Muscle of leg (tissue), 11 donors: Measurements from ENCODE around the gene ACTN3. TPM values are rescaled to one million over a fixed set of nuclear protein-coding genes. Genes with fewer than 3 reads are reported as not detected.
"Not testable (repeated sequence)": the region's sequence is repeated elsewhere in the genome, so short reads cannot be mapped to it uniquely, and the experiment has no call there.

Experiments
- DNase-seq: peaks from one replicate; pipeline ENCODE4 v3.0.0; 2013
- H3K27ac ChIP-seq: one replicate; pipeline ENCODE4 v1.5.1; 2013; ENCODE audit warnings: mild to moderate bottlenecking, low read length, control low read depth
- H3K27me3 ChIP-seq: one replicate; pipeline ENCODE4 v1.6.1; 2013; ENCODE audit warnings: low read length; ENCODE audit not compliant: control insufficient read depth, insufficient read depth
- H3K36me3 ChIP-seq: one replicate; pipeline ENCODE4 v1.6.1; 2013; ENCODE audit warnings: low read length; ENCODE audit not compliant: control insufficient read depth, insufficient read depth
- H3K4me1 ChIP-seq: one replicate; pipeline ENCODE4 v1.6.1; 2013; ENCODE audit warnings: low read length; ENCODE audit not compliant: control insufficient read depth, insufficient read depth
- H3K4me3 ChIP-seq: one replicate; pipeline ENCODE4 v1.5.1; 2013; ENCODE audit warnings: low read length, control low read depth
- H3K9me3 ChIP-seq: replicated peaks from 2 replicates; pipeline ENCODE4 v1.6.1; 2013; ENCODE audit warnings: low read depth, low read length; ENCODE audit not compliant: control insufficient read depth
- WGBS: methylation state at CpG from one replicate; pipeline ENCODE4 v1.1.5; 2013; ENCODE audit warnings: missing lambda C conversion rate; ENCODE audit not compliant: insufficient coverage; 5-methylcytosine and 5-hydroxymethylcytosine counted together
- polyA plus RNA-seq, 8 donors: library from polyadenylated mRNA; unstranded; fragments of 120-200 nt; gene quantifications; one replicate each; pipeline versions ENCODE4 v1.2.1 to v1.2.3, GENCODE V29; 2013; ENCODE audit warnings: inconsistent platforms in 1 of 8, low replicate concordance in 1 of 8; ENCODE audit not compliant: insufficient read length in 8 of 8, insufficient read depth in 1 of 8
- total RNA-seq: library from RNA; stranded (reverse); fragments of 120-200 nt; gene quantifications from one replicate; pipeline ENCODE4 v1.2.4, GENCODE V29; 2013

ACTN3 gene
- total and polyA plus RNA-seq, 9 donors = 8.3 to 162 (median 41.7) TPM

- WGBS = 17% methylated on average over 26 of the region's 26 CpGs
- peak; percentile 74 for DNase-seq
Observed at GRCh38 chr11:66543263-66544107, 3.2 kb upstream of the ACTN3 start.

GRCh38 chr11:66544952-66545351 is 1.8 kb upstream of the ACTN3 start:
- DNase-seq, H3K9me3 ChIP-seq, H3K27me3 ChIP-seq, H3K27ac ChIP-seq, H3K4me3 ChIP-seq: not testable (repeated sequence)
- WGBS = 59% methylated on average over 8 of the region's 14 CpGs
- H3K36me3 ChIP-seq = peaks cover 17% of the 10 kb centered on the region
- peaks cover 50% of the 10 kb centered on the region for H3K4me1 ChIP-seq

More at GRCh38 chr11:66543263-66544107, 3.2 kb upstream of the ACTN3 start:
- Histone ChIP-seq H3K36me3 (peaks cover 26% of the 10 kb centered on the region), H3K4me3 (no peak overlapping the region), H3K27ac (peak overlapping the region; percentile 75), H3K27me3 (peaks cover 2% of the 10 kb centered on the region), H3K9me3 (no peaks in the 10 kb centered on the region), H3K4me1 (peaks cover 42% of the 10 kb centered on the region)

GRCh38 chr11:66545701-66546367 is 869 bp upstream of the ACTN3 start, which contains the start of gene ZDHHC24:
Gene ZDHHC24, minus strand, starts transcription at chr11:66546048. Its CDS starts 45 bp downstream, at chr11:66546003.
- WGBS = under 1% methylated on average over 56 of the region's 71 CpGs
- H3K4me1 ChIP-seq = peaks cover 53% of the 10 kb centered on the region
- peak within 1 kb of the TSS; percentile 87 for H3K27ac ChIP-seq
- no peaks in the 10 kb centered on the region for H3K9me3 ChIP-seq
- DNase-seq = peak; percentile 99
- peaks cover 15% of the 10 kb centered on the region for H3K36me3 ChIP-seq
- peak within 1 kb of the TSS; percentile 72 for H3K4me3 ChIP-seq
- H3K27me3 ChIP-seq = peaks cover 2% of the 10 kb centered on the region

DNA sequence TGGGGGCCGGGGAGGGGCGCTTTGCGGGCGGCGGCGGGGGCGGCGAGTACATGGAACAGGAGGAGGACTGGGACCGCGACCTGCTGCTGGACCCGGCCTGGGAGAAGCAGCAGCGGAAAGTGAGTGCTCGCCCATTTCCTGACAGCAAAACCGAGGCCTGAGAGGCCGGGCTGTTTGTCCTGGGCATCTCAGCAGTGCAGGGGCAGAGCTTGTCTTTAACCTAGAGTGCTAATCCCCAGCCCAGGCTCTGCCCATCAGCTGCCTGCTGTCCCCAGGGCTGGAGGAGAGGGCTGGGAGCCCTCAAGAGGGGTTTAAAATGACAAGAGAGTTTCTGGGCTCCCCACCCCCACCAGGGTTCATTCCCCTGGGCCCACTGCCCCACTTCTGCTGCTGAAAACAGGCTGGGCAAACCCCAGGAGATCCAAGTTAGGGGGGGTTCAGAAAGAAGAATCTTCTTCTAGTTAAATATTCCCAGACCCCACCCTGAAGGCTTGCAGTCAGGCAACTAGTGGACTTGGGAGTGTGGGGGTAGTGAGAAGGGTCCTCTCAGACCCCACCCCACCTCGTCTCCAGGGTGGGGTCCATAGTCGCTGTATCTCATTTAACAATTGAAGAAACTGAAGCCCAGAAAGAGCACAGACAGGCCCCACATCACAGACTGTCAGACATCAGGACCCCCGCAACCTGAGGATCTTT is 411 bp downstream of the ACTN3 start:
- H3K4me3 ChIP-seq = peak overlapping the region; percentile 72
- H3K27me3 ChIP-seq = peaks cover 2% of the 10 kb centered on the region
- H3K27ac ChIP-seq = peak overlapping the region; percentile 87
- H3K4me1 ChIP-seq = peaks cover 53% of the 10 kb centered on the region
- WGBS = 10% methylated on average over 15 of the region's 18 CpGs
- no peak for DNase-seq
- no peaks in the 10 kb centered on the region for H3K9me3 ChIP-seq
- H3K36me3 ChIP-seq = peaks cover 6% of the 10 kb centered on the region

DNA sequence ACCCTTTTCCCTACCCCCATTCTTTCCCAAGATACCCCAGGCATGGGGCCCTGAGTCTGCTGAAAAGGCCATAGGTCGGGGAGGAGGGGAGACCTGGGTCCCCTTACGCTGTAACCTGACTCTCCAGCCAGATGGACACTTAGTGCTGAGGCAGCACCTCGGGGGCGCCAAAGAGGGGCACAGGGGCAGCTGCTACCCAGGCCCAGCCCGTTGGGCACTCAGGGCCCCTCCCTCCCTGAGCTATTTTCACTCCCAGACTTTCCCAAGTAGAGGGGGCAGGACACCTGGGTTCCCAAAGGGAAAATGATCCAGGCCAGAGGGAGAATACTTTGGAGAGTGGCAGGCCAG is 933 bp downstream of the ACTN3 start:
- WGBS = 0% methylated on average over 1 of the region's 5 CpGs
- H3K27ac ChIP-seq = peak overlapping the region; percentile 87
- DNase-seq = peak; percentile 74
- H3K4me3 ChIP-seq = peak overlapping the region; percentile 72
- peaks cover 53% of the 10 kb centered on the region for H3K4me1 ChIP-seq
- H3K9me3 ChIP-seq = no peaks in the 10 kb centered on the region
- H3K27me3 ChIP-seq = peaks cover 2% of the 10 kb centered on the region
- peaks cover 2% of the 10 kb centered on the region for H3K36me3 ChIP-seq

DNA sequence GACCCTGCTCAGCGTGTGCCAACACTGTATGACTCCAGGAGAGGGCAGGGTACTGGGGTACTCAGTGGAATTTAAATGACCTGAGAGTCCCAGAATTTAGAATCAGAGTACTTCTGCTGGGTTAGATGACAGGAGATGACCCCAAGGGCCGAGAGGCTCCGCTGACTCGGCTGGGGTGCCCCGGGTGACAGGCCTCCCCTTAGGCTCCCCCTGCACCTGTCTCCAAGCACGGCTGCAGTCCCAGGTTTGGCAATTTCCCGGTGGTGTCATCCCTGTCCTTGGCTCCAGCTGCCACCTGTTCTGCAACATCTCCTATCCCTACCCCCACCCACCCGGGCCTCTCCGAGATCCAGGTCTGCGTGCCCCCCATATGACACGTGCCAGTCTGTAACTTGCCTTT is 1.3 kb downstream of the ACTN3 start:
- 29% methylated on average over 10 of the region's 11 CpGs for WGBS
- Histone ChIP-seq H3K4me3 (peak overlapping the region; percentile 19), H3K36me3 (peaks cover 2% of the 10 kb centered on the region), H3K27me3 (peaks cover 2% of the 10 kb centered on the region), H3K27ac (peak overlapping the region; percentile 87), H3K9me3 (no peaks in the 10 kb centered on the region), H3K4me1 (peaks cover 53% of the 10 kb centered on the region)
- DNase-seq = peak; percentile 63

GRCh38 chr11:66548774-66549630 is 2.3 kb downstream of the ACTN3 start:
- H3K4me3 ChIP-seq = peak overlapping the region; percentile 24
- no peaks in the 10 kb centered on the region for H3K36me3 ChIP-seq
- peak overlapping the region; percentile 87 for H3K27ac ChIP-seq
- H3K9me3 ChIP-seq = no peaks in the 10 kb centered on the region
- DNase-seq = no peak
- WGBS = 16% methylated on average over 11 of the region's 16 CpGs
- H3K4me1 ChIP-seq = peaks cover 44% of the 10 kb centered on the region
- peaks cover 2% of the 10 kb centered on the region for H3K27me3 ChIP-seq

GRCh38 chr11:66549696-66550095 is 3.0 kb downstream of the ACTN3 start:
- H3K4me1 ChIP-seq = peaks cover 39% of the 10 kb centered on the region

GRCh38 chr11:66550887-66551286 is 4.2 kb downstream of the ACTN3 start:
- Histone ChIP-seq H3K27ac (no peak overlapping the region), H3K36me3 (no peaks in the 10 kb centered on the region), H3K4me1 (peaks cover 32% of the 10 kb centered on the region), H3K9me3 (no peaks in the 10 kb centered on the region), H3K4me3 (no peak overlapping the region), H3K27me3 (peaks cover 2% of the 10 kb centered on the region)
- no peak for DNase-seq
- 84% methylated on average over 4 of the region's 4 CpGs for WGBS

More at GRCh38 chr11:66549696-66550095, 3.0 kb downstream of the ACTN3 start:
- WGBS = no CpG with 5 or more reads among the region's 3 CpGs
- Histone ChIP-seq H3K27ac (no peak overlapping the region), H3K36me3 (no peaks in the 10 kb centered on the region), H3K9me3 (no peaks in the 10 kb centered on the region), H3K4me3 (no peak overlapping the region), H3K27me3 (peaks cover 2% of the 10 kb centered on the region)
- no peak for DNase-seq
